HG03571 (cell line): Measurements from ENCODE around the gene ERO1B.

ENCODE experiments used
- ATAC-seq: cut with Tn5 transposase; IDR thresholded peaks from one replicate; pipeline ENCODE4 v1.9.1; 2021; ENCODE audit not compliant: unreplicated experiment

ERO1B gene

DNA sequence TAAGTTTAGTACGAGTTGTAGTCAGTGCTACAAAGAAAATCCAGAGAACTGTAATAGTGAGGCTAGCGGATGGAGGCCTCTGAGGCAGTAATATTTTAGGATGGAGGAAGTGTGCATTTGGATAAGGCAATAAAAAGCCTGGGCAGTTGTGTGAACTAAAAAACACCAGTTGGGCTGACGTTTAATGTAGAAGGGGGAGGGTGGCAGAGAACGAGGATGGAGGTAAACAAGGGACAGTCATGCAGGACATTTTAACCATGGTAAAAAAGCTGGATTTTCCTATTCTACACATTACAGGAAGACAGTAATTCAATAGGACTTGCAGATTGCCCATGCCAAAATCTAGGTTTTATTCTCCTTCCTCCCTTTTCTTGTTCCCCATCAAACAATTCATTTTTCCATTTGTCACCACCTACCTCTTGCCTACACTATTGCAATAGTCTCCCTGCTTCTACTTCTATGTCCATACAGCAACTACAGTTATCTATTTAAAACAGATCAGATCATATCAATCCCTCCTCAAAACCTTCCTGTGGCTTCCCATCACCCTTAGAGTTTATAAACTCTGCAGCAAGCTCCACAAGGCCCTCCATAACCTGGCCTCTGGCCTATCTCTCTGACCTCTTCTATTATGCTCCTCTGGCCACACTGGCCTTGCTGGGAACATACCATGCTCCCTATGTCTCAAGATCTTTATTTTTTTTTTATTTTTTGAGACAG, 27.7 kb downstream of the ERO1B start:
- no peak for ATAC-seq

GRCh38 chr1:236253119-236253518, 28.6 kb downstream of the ERO1B start:
- no peak for ATAC-seq

- ATAC-seq, result no peak
Observed at GRCh38 chr1:236251587-236251986, 30.2 kb downstream of the ERO1B start.

- ATAC-seq, result no peak
Observed at GRCh38 chr1:236247286-236247685, 34.5 kb downstream of the ERO1B start.

- no peak for ATAC-seq
Observed at GRCh38 chr1:236242568-236242967, 39.2 kb downstream of the ERO1B start.

GRCh38 chr1:236240675-236241074, 41.1 kb downstream of the ERO1B start:
- ATAC-seq, result no peak

DNA sequence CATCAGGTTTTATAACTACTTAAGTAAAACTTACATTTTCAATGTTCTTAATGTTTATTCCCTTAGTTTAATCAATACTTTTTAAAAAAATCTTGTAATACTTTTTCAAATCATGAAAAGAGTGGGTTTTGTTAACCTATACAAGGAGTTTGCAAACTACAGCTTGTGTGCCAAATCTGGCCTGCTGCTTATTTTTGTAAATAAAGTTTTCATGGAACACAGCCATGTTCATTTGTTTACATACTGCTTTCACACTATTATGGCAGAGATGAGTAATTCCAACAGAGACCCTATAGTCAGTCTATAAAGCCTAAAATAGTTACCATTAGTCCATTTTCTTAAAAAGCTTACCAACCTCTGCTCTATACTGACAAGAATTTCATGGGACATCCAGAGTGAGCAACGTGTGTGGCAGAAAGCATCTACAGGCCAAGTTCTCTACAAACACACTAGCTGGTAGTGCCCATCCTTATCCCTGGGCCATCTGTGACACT, 42.6 kb downstream of the ERO1B start:
- no peak for ATAC-seq

DNA sequence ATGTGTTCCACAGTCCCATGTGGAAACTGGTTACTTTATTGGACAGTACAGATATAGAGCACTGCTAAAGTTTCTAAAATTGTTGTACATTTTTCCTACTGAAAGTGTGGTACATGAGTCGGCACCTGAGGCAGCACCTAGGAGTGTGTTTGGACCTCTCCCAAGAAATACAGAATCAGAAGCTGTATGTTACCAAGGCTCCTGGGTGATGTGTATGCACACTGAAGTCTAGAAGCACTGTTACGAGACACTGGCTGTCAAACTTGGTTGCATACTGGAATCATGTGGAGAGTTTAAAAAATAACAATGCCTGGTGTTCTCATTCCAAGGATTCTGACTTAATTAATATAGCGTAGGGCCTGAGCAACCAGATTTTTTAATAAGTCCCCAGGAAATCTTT, 46.6 kb downstream of the ERO1B start:
- no peak for ATAC-seq

GRCh38 chr1:236228411-236228810, 53.3 kb downstream of the ERO1B start:
- no peak for ATAC-seq

- no peak for ATAC-seq
Observed at GRCh38 chr1:236222632-236223031, 59.1 kb downstream of the ERO1B start.

- ATAC-seq, result no peak
Observed at GRCh38 chr1:236220473-236220872, 61.3 kb downstream of the ERO1B start.

GRCh38 chr1:236214761-236215160, 67.0 kb downstream of the ERO1B start:
- ATAC-seq, result no peak

DNA sequence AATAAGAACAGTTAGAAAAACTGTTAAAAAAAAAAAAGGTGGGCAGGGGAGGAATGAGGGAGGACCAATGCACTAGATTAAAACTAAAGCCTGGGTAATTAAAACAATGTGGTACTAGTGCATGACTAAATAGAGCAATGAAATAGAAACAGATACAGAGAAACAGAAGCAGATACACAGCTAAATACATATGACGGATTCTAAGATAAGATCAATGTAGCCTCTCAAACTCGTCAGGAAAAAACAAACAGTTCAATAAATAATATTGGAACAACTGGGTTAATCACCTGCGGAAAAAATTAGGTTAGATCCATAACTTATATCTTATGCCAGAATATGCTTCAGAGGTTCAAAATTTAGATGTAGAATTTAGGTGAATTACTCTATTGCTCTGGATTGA, 68.2 kb downstream of the ERO1B start:
- ATAC-seq, result no peak

GRCh38 chr1:236211815-236212214, 69.9 kb downstream of the ERO1B start:
- ATAC-seq, result no peak

DNA sequence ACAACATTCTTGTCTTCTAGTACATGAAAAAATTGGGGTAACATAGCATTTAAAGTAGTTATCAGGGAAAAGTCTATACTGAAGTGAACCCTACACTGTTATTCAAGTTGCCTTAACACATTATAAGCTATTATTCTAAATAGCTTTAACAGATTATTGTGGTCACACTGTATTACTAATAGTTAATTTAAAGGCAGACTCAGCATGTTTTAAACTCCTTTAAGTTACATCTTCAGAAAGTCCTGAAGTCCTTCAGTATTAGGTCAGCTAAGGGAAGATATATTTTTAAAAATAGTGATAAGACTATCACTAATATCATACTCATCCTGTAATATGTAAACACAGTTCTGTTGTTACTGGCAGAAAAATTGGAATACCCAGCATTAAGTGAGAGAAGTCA, 72.0 kb downstream of the ERO1B start:
- ATAC-seq, result no peak

- no peak for ATAC-seq
Observed at GRCh38 chr1:236209185-236209584, 72.6 kb downstream of the ERO1B start.

- no peak for ATAC-seq
Observed at GRCh38 chr1:236207569-236207968, 74.2 kb downstream of the ERO1B start.

GRCh38 chr1:236207121-236207520, 74.6 kb downstream of the ERO1B start:
- no peak for ATAC-seq

GRCh38 chr1:236206548-236206947, 75.2 kb downstream of the ERO1B start:
- ATAC-seq, result no peak

DNA sequence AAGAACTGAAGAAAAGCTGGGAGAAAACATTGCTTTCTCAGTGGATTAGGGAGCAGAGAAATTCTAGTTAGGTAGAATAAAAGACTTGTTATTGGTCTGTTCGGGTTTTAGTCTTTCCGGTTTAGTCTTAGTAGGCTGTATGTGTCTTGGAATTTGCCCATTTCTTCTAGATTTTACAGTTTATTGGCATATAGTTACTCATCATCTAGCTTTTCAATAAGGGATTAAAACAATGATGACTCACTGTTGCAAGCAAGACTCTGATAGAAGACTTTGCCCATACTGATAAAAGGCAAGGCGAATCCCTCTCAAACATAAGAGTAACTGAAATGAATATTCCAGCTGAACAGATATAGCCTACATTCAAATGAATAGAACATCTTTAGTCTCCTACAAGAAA, 77.1 kb downstream of the ERO1B start:
- ATAC-seq, result no peak

DNA sequence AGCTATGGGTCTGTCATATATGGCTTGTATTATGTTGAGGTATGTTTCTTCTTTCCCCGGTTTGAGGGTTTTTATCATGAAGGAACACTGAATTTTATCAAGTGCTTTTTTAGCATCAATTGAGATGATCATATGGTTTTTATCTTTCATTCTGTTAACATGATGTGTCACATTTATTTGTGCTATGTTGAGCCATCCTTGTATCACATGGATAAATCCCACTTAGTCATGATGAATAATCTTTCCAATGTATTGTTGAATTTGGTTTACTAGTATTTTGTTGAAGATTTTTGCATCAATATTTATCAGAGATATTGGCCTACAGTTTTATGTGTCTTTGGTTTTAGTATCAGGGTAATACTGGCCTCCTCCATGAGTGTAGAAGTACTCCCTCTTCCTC, 77.7 kb downstream of the ERO1B start:
- no peak for ATAC-seq

DNA sequence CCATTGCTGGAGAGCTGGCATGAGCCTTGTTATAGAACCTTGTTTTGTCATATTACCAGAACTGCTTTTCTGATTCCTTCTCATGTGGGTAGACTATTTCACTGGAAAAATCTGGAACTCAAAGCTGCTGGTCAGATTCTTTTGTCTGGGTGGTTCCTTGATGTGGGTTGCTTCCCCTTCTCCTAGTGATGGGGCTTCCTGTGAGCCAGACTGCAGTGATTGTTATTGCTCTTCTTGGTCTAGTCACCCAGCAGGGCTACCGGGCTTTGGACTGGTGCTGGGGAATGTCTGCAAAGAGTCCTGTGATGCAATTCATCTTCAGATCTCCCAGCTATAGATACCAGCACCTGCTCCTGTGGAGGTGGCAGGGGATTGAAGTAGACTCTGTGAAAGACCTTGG, 80.0 kb downstream of the ERO1B start:
- ATAC-seq, result no peak

DNA sequence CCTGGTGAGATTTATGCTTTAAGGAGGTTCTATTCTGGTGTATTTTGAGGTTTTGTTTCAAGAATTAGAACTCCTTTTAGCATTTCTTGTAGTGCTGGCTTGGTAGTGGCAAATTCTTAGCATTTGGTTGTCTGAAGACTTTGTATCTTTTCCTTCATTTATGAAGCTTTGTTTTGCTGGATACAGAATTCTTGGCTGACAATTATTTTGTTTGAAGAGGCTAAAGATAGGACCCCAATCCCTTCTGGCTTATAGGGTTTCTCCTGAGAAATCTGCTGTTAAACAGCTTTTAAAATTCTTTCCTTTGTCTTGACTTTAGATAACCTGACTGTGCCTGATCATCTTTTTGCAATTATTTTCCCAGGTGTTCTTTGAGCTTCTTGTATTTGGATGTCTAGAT, 80.8 kb downstream of the ERO1B start:
- no peak for ATAC-seq
